COR-L47 (cell line): ENCODE data around the gene MSI2.

ENCODE experiments used
- DNase-seq: peaks from one replicate; lab custom pipeline; 2025; lab: John Stamatoyannopoulos, UW

MSI2 gene

GRCh38 chr17:57343717-57344116, 87.4 kb downstream of the MSI2 start:
- DNase-seq, result no peak

- no peak for DNase-seq
Observed at GRCh38 chr17:57344261-57344660, 87.9 kb downstream of the MSI2 start.

DNA sequence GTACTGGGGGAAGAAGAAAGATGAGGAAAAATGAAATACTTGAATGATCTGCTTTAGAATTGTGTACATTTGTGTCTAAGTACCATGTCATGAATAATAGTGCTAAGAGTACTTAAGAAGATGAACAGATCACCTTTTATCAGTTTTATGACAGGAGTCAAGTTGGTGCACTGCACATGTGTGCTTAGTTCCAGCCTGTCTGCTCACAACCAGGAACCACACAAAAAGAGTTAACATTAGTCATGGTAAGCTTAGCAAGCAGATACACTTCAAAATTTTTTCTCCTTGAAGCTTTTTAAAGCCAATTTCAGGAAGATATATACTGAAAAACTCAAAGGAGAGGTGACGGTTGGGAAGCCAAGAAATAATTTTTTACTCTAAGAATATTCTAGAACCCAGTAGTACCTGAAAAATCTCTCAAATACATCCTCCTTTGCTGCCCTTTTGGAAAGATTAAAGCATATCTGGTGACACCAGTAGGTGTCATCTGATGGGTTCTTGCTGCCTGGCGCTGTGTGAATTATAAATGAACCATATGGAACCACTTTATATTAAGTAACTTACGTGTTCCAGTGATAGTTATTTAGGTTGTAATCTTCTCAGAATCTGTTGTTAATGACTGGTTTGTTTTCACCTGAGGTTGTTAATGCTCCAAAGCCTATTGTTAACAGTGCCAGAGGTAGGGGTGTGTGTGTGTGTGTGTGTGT, 93.4 kb downstream of the MSI2 start:
- DNase-seq, result no peak

DNA sequence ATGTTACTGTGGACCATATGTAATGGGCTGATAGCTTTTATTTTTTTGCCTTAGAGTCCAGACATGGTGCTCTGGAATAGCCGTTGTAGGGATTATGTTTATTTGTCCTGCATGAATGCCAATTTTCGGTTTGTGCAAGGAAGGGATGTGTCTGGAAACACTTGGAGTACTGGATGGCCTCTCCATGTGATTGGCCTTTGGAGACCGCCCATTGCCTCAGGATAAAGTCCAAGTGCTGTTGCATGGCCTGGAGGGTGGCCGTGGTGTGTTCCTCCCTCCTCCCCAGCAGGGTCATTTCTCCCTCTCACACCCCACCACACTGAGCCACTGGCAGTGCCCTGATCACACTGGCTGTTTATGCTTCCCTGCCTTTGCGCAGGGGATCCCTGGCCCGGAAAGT, 93.9 kb downstream of the MSI2 start:
- no peak for DNase-seq

GRCh38 chr17:57352665-57353175, 96.4 kb downstream of the MSI2 start:
- DNase-seq, result no peak

- DNase-seq, result no peak
Observed at GRCh38 chr17:57354673-57355072, 98.3 kb downstream of the MSI2 start.

- no peak for DNase-seq
Observed at GRCh38 chr17:57355090-57355859, 99.0 kb downstream of the MSI2 start.

- DNase-seq, result no peak
Observed at GRCh38 chr17:57356153-57356718, 99.9 kb downstream of the MSI2 start.

- no peak for DNase-seq
Observed at GRCh38 chr17:57356719-57357391, 100.5 kb downstream of the MSI2 start.

DNA sequence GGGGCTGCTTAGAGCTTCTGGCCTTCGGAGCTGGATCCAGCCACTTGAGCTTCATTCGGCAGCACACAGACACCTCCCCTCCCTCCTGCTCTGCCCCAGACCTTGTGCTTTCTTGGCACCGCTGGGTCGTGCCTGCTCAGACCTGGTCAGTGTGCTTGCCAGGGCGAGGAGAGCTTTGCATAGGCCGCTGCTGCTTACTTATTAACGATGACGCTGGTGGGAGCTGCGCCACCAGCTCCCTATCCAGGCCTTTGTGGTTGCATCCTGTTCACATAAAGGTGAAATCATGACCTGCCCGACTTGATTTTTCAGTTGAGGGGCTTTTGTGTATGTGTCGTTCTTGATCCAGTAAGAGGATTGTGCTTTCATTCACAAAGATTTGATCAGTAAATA, 101.1 kb downstream of the MSI2 start:
- DNase-seq, result no peak

- no peak for DNase-seq
Observed at GRCh38 chr17:57357830-57358430, 101.6 kb downstream of the MSI2 start.

- DNase-seq, result no peak
Observed at GRCh38 chr17:57360266-57360665, 103.9 kb downstream of the MSI2 start.

- no peak for DNase-seq
Observed at GRCh38 chr17:57362797-57363556, 106.7 kb downstream of the MSI2 start.

GRCh38 chr17:57363580-57363979, 107.3 kb downstream of the MSI2 start:
- DNase-seq, result no peak

- DNase-seq, result peak; percentile 22
Observed at GRCh38 chr17:57363998-57364643, 107.8 kb downstream of the MSI2 start.

DNA sequence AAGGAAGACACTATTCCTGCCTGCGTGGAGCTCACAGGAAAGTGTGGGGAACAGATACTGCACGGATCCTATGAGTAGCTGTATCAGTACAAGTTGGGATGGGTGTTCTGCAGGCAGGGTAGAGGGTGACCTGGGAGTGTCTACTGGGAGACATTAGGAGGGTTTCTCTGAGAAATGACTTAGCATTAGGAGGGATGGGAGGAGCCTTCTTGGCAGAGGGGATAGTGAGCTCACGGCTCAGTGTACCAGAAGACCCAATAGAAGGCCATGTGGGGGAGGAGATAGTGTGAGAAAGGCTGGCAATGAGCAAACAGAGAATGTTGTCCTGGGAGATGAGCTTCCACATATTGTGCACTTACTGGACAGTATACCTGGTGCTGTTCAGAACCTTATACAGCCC, 109.1 kb downstream of the MSI2 start:
- DNase-seq, result no peak

DNA sequence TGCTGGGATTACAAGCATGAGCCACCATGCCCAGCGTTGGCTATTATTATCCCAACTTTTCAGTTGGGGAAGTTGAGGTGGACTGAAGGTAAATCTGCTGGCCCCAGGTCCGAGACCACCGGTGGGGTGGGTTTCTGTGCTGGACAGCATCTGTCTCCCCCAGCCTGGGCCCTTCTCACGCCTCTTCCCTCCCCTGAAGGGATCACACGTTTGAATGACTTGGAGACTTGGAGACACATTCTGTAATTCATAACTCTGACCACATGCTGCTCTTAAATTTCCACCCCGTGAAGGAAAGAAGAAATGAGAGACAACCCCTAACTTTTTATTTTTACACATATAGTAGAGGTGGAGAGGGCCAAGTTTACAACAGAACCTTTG, 109.8 kb downstream of the MSI2 start:
- no peak for DNase-seq

- no peak for DNase-seq
Observed at GRCh38 chr17:57366558-57367351, 110.4 kb downstream of the MSI2 start.

- no peak for DNase-seq
Observed at GRCh38 chr17:57368637-57369336, 112.5 kb downstream of the MSI2 start.
